Brain pericyte (primary cell): ENCODE results near the gene KCNC1.

Experiments
- DNase-seq: peaks from one replicate; pipeline ENCODE4 v3.0.0-alpha.2; 2012; ENCODE audit warnings: low read depth, low spot score

Gene KCNC1

GRCh38 chr11:17822401-17822781 is 87.8 kb downstream of the KCNC1 start:
- no peak for DNase-seq

- no peak for DNase-seq
Measured at GRCh38 chr11:17827006-17827405, 92.4 kb downstream of the KCNC1 start.

GRCh38 chr11:17828311-17828751 is 93.8 kb downstream of the KCNC1 start:
- DNase-seq, result no peak

GRCh38 chr11:17831228-17831627 is 96.6 kb downstream of the KCNC1 start:
- DNase-seq, result no peak

- DNase-seq, result no peak
Measured at GRCh38 chr11:17831883-17832282, 97.3 kb downstream of the KCNC1 start.
